GM21717 (cell line): ENCODE measurements around the gene SLC25A43.
"Not testable (repeated sequence)": the region's sequence is repeated elsewhere in the genome, so short reads cannot be mapped to it uniquely, and the experiment has no call there.

Experiments used
- ATAC-seq: cut with Tn5 transposase; IDR thresholded peaks from one replicate; pipeline ENCODE4 v1.9.1; 2021; ENCODE audit warnings: mild to moderate bottlenecking, moderate library complexity; ENCODE audit not compliant: unreplicated experiment

The SLC25A43 gene

DNA sequence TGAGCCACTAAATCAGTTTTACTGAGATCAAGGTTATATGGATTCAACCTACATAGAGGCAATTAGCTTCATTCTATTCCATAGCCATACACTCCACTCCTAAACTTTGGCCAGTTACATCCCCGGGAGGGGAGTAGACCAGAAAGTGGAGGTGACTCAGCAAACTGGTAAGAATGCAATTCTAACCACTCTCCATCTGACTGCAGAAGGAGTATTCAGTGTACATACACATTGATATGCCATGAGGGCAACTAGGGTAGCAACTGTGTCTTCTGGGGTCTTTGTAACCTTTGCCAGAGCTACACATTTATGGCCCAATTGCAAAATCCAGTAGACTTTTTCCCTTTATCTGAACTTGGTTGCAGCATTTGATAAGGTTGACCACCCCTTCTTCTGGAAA, 7.6 kb downstream of the SLC25A43 start:
- ATAC-seq, result no peak

DNA sequence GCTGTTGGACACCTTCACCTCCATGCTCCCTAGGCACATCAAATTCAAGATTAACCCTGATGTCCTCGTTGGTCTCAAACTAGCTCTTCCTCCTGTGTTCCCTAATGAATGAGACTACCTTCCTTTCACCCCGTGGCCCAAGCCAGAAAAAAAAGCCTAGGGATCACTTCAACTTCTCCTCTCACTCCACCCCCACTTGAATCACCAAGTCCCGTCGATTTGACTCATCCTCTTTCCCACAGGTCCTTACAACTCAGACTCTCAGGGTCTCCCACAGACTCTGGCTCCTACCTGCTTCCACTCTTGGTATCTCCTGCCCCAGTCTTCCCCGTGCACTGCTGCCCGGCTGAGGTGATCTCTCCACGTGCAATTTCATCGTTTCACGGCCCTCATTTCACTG, 8.5 kb downstream of the SLC25A43 start:
- ATAC-seq, result no peak

DNA sequence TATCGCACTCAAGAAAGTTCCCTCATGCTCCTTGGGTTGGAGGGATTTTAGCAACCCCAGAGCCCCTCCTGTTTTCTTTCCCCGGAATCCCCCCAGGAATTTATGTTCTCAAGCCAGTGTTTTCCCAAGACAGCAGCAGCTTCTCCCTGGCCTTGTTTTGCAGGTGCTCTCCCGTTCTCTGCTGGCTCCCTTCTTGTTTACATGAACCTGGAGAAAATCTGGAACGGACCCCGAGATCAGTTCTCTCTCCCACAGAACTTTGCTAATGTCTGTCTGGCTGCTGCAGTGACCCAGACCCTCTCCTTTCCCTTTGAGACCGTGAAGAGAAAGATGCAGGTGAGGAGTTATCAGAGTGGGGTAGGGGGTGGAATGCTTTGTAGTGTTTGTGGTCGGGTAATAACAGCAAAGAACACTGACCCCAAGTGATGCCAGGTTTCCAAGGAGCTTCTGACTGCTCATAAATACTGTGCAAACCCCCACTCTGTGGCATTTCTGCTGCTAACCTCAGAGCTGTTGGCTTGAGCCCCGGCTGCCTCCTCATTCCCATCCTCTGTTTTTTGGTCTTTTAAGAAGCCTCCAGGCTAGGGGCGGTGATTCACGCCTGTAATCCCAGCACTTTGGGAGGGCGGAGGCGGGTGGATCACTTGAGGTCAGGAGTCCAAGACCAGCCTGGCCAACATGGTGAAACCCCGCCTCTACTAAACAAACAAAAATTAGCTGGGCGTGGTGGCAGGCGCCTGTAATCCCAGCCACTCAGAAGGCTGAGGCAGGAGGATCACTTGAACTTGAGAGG, 11.1 kb downstream of the SLC25A43 start:
- ATAC-seq, result no peak

DNA sequence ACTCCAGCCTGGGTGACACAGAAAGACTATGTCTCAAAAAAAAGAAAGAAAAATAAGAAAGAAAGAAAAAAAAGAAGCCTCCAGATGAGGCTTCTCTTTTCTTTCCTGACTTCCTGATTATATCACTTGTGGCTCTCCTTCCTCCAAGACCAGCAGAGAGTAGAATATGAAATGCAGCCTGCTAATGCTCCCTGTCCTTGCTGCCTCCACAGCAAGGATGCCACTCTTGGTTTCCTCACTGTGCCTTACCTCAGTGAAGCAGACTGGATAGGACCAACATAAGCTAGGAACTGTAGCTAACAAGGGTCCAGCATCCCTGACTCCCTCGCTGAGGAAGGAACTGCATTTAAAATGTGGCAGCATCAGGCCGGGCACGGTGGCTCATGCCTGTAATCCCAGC, 11.7 kb downstream of the SLC25A43 start:
- no peak for ATAC-seq

DNA sequence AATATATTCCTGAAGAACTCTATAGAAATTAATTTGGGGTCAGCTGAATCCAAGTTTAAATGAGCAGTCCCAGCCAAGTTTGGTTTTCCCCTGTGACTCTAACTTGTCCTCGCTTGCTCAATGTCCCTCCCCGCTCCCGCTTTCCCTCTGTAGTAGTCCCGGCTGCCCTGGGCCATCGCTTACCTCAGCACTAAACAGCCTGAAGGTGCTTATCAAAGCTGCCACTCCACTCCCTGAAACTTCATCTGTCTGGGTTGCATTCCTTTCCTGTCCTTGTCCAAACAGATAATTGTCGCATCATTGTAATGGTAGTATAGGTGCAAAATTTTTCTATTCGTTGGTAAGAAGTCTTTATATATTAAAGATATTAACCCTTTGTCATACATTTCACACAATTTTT, 12.8 kb downstream of the SLC25A43 start:
- no peak for ATAC-seq

DNA sequence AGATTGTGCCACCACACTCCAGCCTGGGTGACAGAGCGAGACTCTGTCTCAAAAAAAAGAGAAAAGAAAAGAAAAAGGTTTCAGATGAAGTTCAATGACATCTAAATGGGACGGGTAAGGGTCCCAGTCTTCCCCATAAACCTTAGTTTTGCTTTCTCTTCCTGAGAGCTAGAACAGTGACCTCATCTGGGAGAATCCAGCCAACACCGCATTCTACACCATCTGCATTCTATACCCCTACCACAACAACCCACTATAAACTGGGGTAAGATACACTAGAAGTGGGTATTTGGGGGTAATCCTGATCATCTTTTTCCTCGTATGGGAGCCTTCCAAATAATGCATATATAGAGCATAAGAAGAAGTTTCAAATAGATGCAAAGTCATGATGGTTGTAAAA, 18.2 kb downstream of the SLC25A43 start:
- ATAC-seq, result no peak

DNA sequence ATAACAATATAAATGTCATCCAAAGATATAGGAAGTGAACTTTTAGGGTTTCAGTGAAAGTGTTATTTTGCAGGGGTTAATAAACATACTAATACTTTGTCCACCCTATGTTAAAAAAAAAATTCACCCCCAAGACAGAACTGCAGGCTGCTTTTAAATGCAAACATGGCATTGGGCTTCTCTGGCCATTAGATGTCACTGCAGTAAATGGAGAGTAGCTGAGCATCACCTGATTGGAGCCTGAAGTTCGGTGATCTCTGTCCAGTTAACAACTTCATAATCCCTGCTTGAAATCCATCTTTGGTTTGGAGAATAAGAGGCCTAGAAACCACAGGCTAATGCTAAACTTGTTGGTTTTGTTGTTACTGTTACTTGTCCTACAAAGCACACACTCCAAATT, 18.7 kb downstream of the SLC25A43 start:
- no peak for ATAC-seq

DNA sequence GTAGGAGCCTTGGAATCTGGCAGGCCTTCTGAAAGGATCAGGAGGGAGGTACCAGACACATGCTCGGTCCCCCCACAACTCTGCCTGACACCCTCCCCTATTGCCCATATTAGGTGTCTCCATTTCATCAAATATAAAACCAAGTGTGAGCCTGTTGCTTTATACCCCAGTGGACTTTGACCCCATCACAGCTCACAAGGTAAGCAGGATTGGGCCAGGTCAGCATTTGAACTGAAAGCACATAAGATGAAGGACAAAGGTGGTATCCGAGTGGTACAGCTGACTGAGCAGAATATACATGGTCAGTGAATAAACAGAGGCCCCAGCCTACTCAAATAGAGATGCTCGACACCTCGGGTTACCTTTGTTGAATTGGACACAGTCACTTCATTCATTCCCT, 20.0 kb downstream of the SLC25A43 start:
- no peak for ATAC-seq

DNA sequence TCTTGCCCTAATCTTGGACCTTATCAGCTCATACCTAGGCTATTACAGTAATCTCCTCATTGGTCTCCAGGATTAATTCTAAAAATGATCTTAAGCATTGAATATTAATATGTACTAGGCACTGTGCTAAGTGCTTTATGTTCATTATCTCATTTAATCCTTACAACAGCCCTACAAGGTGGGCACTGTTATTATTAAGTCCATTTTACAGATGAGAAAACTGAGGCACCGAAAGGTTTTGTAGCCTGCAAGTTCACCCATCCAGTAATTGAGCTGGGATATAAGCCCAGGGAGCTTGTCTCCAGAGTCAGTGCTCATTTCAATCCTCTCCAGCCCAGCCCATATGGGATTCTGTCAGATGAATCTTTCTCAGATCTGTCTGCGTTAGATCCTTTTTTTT, 20.8 kb downstream of the SLC25A43 start:
- no peak for ATAC-seq

DNA sequence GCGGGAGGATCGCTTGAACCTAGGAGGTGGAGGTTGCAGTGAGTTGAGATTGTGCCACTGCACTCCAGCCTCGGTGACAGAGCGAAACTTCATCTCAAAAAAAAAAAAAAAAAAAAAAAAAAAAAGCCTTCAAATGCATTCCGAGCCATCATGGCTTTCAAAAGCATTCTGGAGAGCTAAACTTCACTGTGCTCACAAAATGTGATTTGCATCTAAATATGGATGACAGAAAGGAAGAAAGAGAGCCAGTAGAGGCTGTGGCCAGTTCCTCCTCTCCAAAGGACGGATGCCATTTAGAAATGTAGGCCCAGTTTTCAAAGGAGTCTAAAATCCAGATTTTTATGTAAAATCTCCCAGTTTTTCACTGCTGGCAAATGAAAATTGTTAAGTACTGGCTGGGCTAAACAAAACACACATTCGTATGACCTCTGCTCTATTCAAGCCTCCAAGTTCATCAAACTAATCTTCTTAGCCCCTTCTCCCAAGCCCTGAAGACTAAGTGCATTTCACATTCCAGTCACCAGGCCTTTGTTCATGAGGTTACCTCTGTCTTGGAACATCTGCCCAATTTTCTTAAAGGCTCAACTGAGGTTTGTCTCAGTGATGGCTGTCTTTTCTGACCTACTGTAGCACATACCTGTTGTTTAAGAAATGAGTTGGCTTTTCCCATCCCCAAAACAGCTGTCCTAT, 22.0 kb downstream of the SLC25A43 start:
- ATAC-seq, result no peak

DNA sequence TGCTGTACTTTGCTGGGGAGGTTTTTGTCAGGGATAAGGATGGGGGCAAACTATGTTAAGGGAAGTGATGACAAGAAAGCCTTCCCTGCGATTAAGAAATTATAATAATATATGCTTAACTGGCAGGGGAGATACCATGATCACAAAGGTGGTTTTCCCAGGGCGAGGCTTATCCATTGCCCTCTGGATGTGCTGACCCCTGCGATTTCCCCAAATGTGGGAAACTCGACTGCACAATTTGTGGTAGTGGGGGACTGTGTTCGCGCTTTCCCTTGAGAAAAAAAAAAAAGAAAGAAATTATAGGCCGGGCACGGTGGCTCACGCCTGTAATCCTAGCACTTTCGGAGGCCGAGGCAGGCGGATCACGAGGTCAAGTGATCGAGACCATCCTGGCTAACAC, 24.5 kb downstream of the SLC25A43 start:
- no peak for ATAC-seq

DNA sequence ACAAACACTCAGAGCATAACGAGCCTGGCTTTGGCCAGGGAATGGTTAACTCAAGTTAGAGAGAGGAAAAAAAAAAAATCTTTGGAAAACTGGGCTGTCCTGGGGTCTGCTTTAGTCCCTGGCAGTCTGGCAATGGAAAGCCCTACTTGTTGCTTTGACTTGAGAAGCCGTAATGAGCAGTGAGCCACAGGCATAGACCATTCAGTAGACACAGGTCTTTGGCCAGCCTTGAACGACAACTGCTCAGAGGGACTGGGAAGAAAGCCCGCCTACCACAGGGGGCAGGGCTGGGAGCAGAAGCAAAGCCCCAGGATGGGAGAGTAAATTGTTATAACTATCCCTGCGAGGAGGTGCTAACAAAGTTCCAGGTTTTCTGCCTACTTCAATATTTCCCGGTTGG, 25.9 kb downstream of the SLC25A43 start:
- no peak for ATAC-seq

DNA sequence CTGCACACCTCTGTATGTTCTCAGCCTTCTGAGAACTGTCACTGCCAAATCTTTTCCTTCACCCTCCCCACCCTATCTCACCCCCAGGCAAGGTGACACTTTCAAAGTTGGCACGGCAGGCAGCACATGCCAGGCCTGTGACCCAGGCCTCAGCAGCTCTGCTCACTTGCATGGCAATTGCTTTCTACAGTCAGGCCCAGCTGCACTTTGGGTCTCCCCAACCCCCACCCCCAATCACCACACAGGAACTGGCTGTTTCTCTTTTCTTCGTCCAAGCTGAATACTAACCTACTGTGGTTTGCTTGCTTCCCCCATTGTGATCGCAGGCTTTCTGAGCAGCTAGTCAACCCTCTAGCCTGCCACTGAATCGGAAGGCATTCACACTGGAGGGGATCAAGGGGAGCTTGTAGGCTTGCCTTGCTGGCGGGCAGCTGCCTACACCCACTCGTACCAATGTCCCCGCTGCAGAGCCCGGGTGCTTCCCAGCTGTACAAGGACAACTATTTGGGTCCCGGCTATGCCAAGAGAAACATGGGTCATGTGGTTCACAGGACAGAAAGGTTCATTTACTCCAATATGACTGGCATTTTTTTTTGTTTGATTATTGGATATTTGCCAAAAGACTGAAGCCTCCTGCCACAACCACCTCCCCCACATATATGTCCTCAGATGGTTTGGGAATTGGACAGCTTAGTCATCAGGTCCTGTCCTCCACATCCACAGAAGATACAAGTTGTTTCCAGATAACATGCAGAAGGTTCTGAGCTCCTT, 28.1 kb downstream of the SLC25A43 start:
- peak; percentile 64 for ATAC-seq

DNA sequence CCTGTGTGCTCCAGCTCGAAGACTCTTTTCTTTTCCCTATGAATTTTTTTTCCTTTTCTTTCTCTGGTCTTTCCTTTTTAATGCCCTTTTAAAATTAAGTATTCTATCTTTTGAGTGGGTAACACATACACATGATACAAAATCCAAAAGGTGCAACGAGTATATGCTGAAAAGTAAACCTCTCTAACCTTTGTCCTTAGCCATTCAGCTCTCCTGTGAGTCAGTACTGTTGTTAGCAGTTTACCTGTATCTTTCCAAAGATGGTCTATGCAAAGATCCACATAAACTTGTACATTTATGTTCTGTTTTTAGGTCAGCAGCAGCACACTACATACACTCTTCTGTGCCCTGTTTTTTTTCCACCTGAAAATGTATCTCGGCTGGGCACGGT, 28.7 kb downstream of the SLC25A43 start:
- no peak for ATAC-seq

DNA sequence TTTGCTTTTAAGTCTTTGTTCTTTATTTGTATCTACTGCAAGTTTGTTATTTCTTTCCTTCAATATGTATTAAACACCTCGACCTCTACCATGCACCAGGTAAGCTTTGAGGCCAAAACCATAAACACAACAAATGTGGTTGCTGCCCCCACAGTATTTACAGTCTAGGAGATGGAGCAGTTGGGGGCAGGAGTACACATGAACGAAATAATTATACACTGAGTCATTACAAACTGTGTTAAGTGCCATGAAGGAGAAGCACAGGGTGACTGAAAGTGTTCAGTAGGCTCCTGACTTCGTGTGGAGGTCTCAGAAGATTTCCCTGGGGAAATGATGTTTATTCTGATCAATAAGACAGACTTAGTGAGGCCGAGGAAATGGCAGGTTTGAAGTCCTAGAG, 30.3 kb downstream of the SLC25A43 start:
- no peak for ATAC-seq

DNA sequence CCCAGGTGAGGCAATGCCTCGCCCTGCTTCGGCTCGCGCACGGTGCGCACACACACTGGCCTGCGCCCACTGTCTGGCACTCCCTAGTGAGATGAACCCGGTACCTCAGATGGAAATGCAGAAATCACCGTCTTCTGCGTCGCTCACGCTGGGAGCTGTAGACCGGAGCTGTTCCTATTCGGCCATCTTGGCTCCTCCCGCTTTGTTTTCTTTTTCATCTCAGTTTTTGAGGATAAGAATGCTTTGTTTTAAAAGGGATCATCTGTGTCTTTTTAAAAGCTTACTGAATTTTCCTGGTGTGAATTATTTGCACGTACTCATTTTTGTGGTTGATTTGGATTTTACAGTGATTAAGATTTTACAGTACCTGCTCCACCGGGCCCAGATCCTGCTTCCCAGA, 42.2 kb downstream of the SLC25A43 start:
- ATAC-seq, result not testable (repeated sequence)

DNA sequence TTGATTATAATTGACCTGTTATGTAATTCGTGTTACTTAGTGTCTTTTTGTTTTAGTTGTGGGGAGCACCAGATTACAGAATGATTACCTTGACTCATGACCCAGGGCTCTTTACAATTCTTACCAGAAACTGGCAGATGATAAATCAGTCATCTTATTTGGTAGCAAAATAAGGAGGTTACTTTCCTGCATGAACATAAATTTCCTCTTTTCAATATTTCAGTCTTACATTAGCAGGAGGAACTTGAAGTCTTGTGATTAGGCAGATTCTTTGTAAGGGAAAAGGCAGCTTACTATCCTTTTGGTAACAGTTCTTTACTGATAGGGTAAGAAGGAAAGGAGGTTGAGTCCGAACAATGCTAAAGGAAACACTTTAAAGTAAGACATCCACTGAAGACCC, 43.1 kb downstream of the SLC25A43 start:
- ATAC-seq, result no peak

DNA sequence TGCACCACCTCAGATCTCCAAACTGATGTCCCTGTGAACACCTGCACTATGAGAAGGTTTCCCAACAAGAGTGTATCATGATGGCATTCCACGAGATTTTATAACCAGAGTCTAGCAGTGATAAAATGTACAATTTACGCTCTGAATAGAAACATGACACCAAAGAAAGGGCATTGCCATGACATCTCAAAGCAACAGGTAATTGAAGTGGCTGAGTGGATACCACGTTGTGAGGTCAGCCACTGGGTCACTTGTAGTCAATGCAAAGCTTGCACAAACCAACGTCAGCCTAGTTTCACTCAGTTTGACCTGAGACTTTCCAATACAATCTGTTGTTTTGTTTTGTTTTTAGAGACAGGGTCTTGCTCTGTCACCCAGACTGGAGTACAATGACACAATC, 54.1 kb downstream of the SLC25A43 start:
- ATAC-seq, result no peak

DNA sequence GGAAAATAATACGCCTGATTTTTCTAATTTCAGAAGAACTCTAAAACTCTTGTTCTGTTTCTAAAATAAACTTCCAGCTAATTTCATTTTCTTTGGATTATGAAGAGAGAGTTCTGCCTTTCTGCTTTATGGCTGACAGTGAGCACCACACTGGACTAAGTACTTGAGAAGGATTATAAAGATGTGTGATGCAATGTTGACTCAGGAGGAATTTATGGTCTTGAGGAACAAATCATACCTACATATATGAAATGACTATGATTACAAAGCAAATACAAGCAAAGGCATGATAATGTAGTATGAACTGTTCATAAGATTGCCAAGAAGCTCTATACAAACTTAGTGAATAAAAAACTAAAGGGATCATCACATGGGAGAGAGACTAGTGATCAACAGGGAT, 56.1 kb downstream of the SLC25A43 start:
- ATAC-seq, result no peak

DNA sequence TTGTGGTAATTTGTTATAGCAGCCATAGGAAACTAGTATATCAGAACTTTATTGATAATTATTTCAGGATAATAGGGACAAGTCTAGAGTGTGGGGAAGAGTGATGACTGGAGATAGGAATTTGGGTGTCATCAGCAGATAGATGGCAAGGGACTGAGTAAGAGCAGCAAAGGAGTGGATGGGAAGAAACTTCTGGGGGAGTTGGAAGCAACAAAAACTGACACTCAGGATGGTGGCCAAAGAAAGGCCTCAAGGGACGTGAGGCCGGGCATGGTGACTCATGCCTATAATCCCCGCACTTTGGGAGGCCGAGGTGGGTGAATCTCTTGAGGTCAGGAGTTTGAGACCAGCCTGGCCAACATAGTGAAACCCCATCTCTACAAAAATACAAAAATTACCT, 60.0 kb downstream of the SLC25A43 start:
- ATAC-seq, result no peak

DNA sequence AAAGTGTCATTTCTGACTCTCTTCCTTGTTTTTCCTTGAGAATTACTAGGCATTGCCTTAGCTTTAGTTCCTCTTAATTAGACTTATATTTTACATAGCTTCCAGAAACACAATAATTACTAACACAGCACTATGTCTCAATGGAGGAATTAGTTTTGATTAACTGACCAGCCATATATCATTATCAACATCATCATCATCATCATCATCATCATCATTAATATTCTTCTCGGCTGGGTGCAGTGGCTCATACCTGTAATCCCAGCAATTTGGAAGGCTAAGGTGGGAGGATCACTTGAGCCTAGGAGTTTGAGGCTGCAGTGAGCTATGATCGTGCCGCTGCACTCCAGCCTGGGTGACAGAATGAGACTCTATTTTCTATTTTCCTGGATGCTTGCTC, 66.4 kb downstream of the SLC25A43 start:
- ATAC-seq, result no peak

DNA sequence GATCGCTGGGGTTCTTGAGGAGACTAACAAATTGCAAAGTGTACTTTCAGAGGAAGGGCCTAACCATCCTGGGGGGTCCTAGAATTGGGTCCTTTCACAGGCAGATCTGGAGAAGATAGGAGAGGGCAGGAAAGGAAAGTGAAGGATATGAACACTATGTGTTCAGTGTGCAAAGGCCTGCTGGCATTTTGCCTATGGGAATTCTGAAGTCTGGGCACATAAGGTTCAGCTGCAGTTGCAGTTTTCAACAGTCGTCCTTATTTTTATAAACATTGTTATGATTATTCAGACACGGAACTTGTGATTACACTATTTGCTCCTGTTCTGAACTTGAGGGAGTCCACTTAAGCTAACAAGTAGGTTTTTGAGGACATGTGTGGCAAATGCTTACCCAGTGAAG, 67.8 kb downstream of the SLC25A43 start:
- ATAC-seq, result no peak
